HepG2 (cell line): ENCODE data around the gene MFAP2.

Source experiments
- BHLHE40 ChIP-seq: IDR thresholded peaks from 2 replicates; pipeline ENCODE4 v1.6.1; 2011; ENCODE audit warnings: low read length, improper control_type of control experiment
- CTCF ChIP-seq: sonication (generic); formaldehyde crosslinking; IDR thresholded peaks from 2 replicates; pipeline ENCODE4 v1.5.0; 2020; ENCODE audit warnings: mild to moderate bottlenecking, missing genetic modification reagents, moderate library complexity
- FOXJ3 ChIP-seq: sonication (generic); formaldehyde crosslinking; IDR thresholded peaks from 2 replicates; pipeline ENCODE4 v1.4.0; 2020; ENCODE audit warnings: missing genetic modification reagents, mild to moderate bottlenecking, borderline replicate concordance
- LRRFIP1 ChIP-seq: sonication (generic); formaldehyde crosslinking; conservative IDR thresholded peaks from 2 replicates; pipeline ENCODE4 v1.4.0; 2020; ENCODE audit warnings: missing genetic modification reagents
- POLR2A ChIP-seq, 2 experiments: IDR thresholded peaks; 2 replicates each; pipeline ENCODE4 v1.6.1; 2011; ENCODE audit warnings: low read depth in 2 of 2, low read length in 2 of 2, mild to moderate bottlenecking in 1 of 2, moderate library complexity in 1 of 2; ENCODE audit not compliant: insufficient read depth in 1 of 2
- POLR2AphosphoS5 ChIP-seq: IDR thresholded peaks from 2 replicates; pipeline ENCODE4 v1.6.1; 2012; ENCODE audit warnings: low read depth, low read length
- SMAD3 ChIP-seq: sonication (generic); formaldehyde crosslinking; IDR thresholded peaks from 2 replicates; pipeline ENCODE4 v1.4.0; 2020; ENCODE audit warnings: missing genetic modification reagents
- TOPORS ChIP-seq: sonication (generic); formaldehyde crosslinking; IDR thresholded peaks from 2 replicates; pipeline ENCODE4 v1.8.0; 2023; ENCODE audit warnings: mild to moderate bottlenecking, missing genetic modification reagents
- ZNF563 ChIP-seq: sonication (generic); formaldehyde crosslinking; IDR thresholded peaks from 2 replicates; pipeline ENCODE4 v1.8.0; 2022; ENCODE audit warnings: mild to moderate bottlenecking, moderate library complexity, missing genetic modification reagents
- ZNF740 ChIP-seq: sonication (generic); formaldehyde crosslinking; IDR thresholded peaks from 2 replicates; pipeline ENCODE4 v1.4.0; 2020; ENCODE audit warnings: missing genetic modification reagents
- ZNF749 ChIP-seq: sonication (generic); formaldehyde crosslinking; IDR thresholded peaks from 2 replicates; pipeline ENCODE4 v1.8.0; 2022; ENCODE audit warnings: mild to moderate bottlenecking, missing genetic modification reagents, moderate library complexity, borderline replicate concordance

- TF ChIP-seq CTCF (no peak), LRRFIP1 (CRISPR knock-in tag) (no peak), POLR2AphosphoS5 (no peak), ZNF749 (no peak), ZNF740 (CRISPR knock-in tag) (no peak), BHLHE40 (no peak), SMAD3 (CRISPR knock-in tag) (no peak), FOXJ3 (CRISPR knock-in tag) (no peak), POLR2A (IDR thresholded peaks at IDR 0.05; ENCODE audit: insufficient read depth in 1 of 2, low read depth in 2 of 2, low read length in 2 of 2) (no peak), ZNF563 (CRISPR knock-in tag) (no peak), TOPORS (no peak)
Measured at GRCh38 chr1:16992675-16993074, 12.3 kb upstream of the MFAP2 start.
